Measurements from ENCODE around the gene CST9. TPM values are rescaled to one million over a fixed set of nuclear protein-coding genes. Genes with fewer than 3 reads are reported as not detected.
A peak's percentile ranks its signal among the peaks of the same experiment; 100 is the strongest.

CST9 gene
- total RNA-seq, 2 donors from 2014 or later, result not detected

DNA sequence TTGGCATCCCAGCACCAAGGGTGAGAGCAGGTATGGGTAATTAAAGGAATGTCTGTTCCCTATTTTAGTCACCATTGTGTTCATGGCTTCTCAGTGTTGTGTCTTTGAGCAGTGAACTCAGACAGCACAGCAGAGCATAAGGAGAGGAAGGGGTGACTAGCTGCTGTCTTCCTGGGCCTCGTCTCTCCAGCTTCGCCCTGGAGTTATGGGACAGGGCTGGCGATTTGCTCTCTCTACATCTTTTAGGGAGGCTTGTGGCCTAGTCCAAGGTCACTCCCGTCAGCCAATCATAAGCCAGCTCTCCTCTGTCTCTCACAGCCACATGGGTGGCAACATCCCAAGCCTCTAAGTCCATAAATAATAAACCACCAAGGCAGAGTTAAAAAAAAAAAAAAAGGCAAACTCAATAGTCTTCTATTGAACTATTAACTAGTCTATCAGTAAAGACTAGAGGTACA, 24.7 kb upstream of the CST9 start:
- no peak overlapping the region for H3K27ac ChIP-seq
- no peak for ATAC-seq (ENCODE audit: insufficient number of reproducible peaks, low FRiP score, low read depth)

DNA sequence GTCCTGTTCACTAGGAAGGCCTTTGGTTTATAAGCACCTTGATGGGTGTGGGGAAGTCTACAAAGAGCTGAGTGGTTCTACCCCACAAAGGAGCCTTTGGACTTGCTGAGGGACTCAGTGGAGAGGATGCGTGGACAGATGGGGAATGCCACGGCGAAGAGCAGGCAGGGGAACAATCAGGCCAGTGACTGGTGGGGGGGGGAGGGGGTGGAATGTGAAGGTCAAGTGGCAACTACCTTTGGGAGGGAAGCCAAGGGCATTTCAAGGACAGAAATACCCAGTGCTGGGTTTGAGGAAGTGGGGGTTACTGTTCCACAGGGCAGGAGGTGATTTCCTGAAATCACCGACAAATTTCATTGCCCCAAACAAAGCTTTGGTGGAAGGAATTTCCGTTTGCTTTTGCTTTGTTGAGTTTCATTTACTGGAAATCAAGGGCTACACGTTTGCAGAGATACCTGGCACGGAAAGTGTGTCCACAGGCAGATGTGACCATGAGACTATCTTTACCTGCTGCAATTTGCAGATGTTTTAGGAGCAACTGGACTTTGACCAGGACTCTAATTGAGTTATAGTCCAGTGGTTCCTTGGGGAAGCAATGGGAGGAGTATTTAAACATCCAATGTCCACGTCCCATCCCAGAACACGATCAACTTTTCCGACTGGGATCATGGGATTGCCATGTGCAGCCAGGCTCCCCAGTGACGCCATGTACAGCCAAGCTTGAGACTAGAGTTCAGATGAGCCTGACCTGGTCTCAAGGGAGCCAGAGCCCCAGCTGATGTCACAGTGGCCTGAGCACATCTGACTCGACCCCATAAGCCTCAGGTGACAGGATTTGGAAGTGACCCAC, 24.1 kb upstream of the CST9 start:
- Histone ChIP-seq H3K4me3 (no peak overlapping the region), H3K36me3 (peaks cover 16% of the 10 kb centered on the region), H3K4me1 (ENCODE audit: control insufficient read depth in 1 of 2, low read depth in 2 of 2) (peaks cover 4 to 16% of the 10 kb centered on the region in 2 donors), H3K27me3 (replicated peaks; ENCODE audit: insufficient read depth) (no peaks in the 10 kb centered on the region), H3K27ac (peak overlapping the region in 1 of 2 donors; percentile 27), H3K9me3 (no peaks in the 10 kb centered on the region)
- no peak for DNase-seq (ENCODE audit: low spot score)
- TF ChIP-seq CTCF (IDR thresholded peaks at IDR 0.05), result no peak
- no peak for ATAC-seq (ENCODE audit: insufficient number of reproducible peaks, low FRiP score, low read depth)

More for the DNA sequence above, 24.7 kb upstream of the CST9 start:
- Histone ChIP-seq H3K36me3 (peaks cover 16% of the 10 kb centered on the region), H3K27me3 (replicated peaks; ENCODE audit: insufficient read depth) (no peaks in the 10 kb centered on the region), H3K4me1 (ENCODE audit: control insufficient read depth in 1 of 2, low read depth in 2 of 2) (peaks cover 11 to 23% of the 10 kb centered on the region in 2 donors), H3K4me3 (no peak overlapping the region), H3K9me3 (no peaks in the 10 kb centered on the region)
- no peak for TF ChIP-seq CTCF (IDR thresholded peaks at IDR 0.05)
- DNase-seq (ENCODE audit: low spot score), result no peak

DNA sequence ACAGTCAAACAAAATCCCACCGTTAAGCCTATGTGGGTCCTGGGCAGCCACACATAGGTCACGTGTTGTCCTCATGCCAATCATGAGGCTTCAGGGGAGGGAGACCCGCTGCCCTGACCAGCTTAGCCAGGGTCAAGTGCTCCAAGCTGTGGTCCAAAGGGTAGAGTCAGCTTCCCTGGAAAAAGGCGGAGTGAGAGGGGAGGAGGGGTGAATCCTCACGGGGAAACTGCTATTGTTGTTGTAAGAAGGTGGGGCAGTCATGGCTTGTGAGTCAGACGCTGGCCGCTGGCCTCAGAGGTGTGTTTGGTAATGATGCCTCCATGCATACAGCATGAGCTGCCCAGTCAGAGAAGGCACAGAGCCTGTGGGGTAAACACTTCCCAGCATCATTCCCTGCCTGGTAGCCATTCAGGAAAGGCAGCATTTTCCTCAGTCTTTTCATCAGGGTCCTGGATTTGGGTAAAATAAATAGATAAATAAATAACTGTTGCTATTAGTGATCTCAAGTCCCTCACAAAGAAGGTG, 23.4 kb upstream of the CST9 start:
- ATAC-seq (ENCODE audit: insufficient number of reproducible peaks, low FRiP score, low read depth) (no peak), DNase-seq (ENCODE audit: low spot score) (no peak)
- Histone ChIP-seq H3K4me3 (no peak overlapping the region), H3K27ac (peak overlapping the region in 1 of 2 donors; percentile 27), H3K36me3 (peaks cover 16% of the 10 kb centered on the region), H3K27me3 (replicated peaks; ENCODE audit: insufficient read depth) (no peaks in the 10 kb centered on the region), H3K9me3 (no peaks in the 10 kb centered on the region), H3K4me1 (ENCODE audit: control insufficient read depth in 1 of 2, low read depth in 2 of 2) (peaks cover 2 to 14% of the 10 kb centered on the region in 2 donors)
- no peak for TF ChIP-seq CTCF (IDR thresholded peaks at IDR 0.05)

DNA sequence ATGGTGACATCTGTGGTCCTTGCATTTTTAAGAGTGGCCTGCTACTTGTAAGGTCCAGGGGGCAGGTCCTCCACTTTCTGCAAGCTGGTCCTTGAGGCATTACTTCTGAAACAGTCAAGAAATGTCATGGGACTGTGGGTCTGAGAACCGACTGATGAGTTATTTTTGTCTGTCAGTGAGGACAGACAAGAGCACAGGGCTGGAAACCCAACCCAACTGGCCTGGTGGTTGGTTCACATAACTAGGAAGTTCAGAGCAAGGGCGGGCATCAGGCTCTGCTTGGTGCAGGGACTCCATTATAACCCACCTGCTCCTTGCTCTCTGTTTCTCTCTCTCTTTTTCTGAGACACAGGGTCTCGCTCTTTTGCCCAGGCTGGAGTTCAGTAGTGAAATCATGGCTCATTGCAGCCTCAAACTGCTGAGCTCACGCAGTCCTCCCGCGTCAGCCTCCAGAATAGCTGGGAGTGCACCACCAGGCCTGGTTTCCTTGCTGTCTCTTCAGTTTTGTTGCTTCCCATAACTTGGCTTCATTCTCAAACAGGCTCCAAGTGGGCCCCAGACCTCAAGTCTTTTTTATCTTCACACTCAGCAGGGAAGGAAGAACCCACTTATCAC, 22.8 kb upstream of the CST9 start:
- Histone ChIP-seq H3K27ac (peak overlapping the region in 1 of 2 donors; percentile 27), H3K36me3 (peaks cover 13% of the 10 kb centered on the region), H3K4me1 (ENCODE audit: control insufficient read depth in 1 of 2, low read depth in 2 of 2) (peaks cover 2 to 17% of the 10 kb centered on the region in 2 donors), H3K4me3 (no peak overlapping the region), H3K27me3 (replicated peaks; ENCODE audit: insufficient read depth) (no peaks in the 10 kb centered on the region), H3K9me3 (no peaks in the 10 kb centered on the region)
- no peak for ATAC-seq (ENCODE audit: insufficient number of reproducible peaks, low FRiP score, low read depth)
- TF ChIP-seq CTCF (IDR thresholded peaks at IDR 0.05), result no peak
- DNase-seq (ENCODE audit: low spot score), result no peak

DNA sequence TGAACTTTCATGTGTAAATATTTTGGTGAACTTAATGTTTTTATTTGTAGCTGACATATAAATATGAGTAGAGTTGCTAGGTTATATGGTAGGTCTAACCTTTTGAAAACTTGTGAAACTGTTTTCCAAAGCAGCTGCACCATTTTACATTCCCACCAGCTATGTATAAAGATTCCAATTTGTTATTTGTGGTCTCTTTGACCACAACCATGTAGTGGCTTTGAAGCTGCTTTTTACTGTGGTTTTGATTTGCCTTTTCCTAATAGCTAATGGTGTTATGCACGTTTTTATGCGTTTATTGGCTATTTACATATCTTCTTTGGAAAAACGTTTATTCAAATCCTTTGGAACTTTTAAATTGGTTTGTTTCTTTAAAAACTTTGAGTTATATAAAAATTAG, 21.8 kb upstream of the CST9 start:
- Histone ChIP-seq H3K4me1 (ENCODE audit: control insufficient read depth in 1 of 2, low read depth in 2 of 2) (peaks cover 3 to 19% of the 10 kb centered on the region in 2 donors), H3K27ac (no peak overlapping the region), H3K4me3 (no peak overlapping the region), H3K27me3 (replicated peaks; ENCODE audit: insufficient read depth) (no peaks in the 10 kb centered on the region), H3K9me3 (no peaks in the 10 kb centered on the region), H3K36me3 (peaks cover 3% of the 10 kb centered on the region)
- no peak for TF ChIP-seq CTCF (IDR thresholded peaks at IDR 0.05)
- no peak for DNase-seq (ENCODE audit: low spot score)
- no peak for ATAC-seq (ENCODE audit: insufficient number of reproducible peaks, low FRiP score, low read depth)
